T-helper 17 cell (primary cell): ENCODE results near the gene CCPG1. TPM values are rescaled to one million over a fixed set of nuclear protein-coding genes. Genes with fewer than 3 reads are reported as not detected.
"Not testable (repeated sequence)": the region's sequence is repeated elsewhere in the genome, so short reads cannot be mapped to it uniquely, and the experiment has no call there.

Experiments used
- ATAC-seq: fragments of 150-1000 bp; cut with Tn5 transposase; 2 replicates; pipeline ENCODE4 v1.10.0; 2021; ENCODE audit warnings: mild to moderate bottlenecking, moderate library complexity
- DNase-seq, 3 donors: peaks; one replicate each; pipeline versions ENCODE4 v3.0.0 to v3.0.0-alpha.2; 2020 to 2021
- H3K9me3 ChIP-seq: one replicate; pipeline ENCODE4 v1.7.0; 2013; ENCODE audit warnings: low read length, mild to moderate bottlenecking; ENCODE audit not compliant: control insufficient read depth, poor library complexity, severe bottlenecking
- H3K27ac Mint-ChIP-seq: one replicate; pipeline ENCODE4 v1.8.0; 2022; ENCODE audit warnings: mild to moderate bottlenecking, moderate library complexity, mixed read lengths
- H3K27me3 Mint-ChIP-seq: one replicate; pipeline ENCODE4 v1.8.0; 2022; ENCODE audit warnings: mixed read lengths
- H3K36me3 Mint-ChIP-seq: one replicate; pipeline ENCODE4 v1.8.0; 2022; ENCODE audit warnings: low read depth, mixed read lengths
- H3K4me1 Mint-ChIP-seq: one replicate; pipeline ENCODE4 v1.8.0; 2022; ENCODE audit warnings: mild to moderate bottlenecking, mixed read lengths
- H3K4me3 Mint-ChIP-seq: one replicate; pipeline ENCODE4 v1.8.0; 2022; ENCODE audit warnings: mild to moderate bottlenecking, moderate library complexity, mixed read lengths
- total RNA-seq, 4 donors: library from RNA in 2 of 4; stranded (reverse) in 2 of 4; gene quantifications; one replicate each; pipeline ENCODE4 v1.2.3 and lab custom pipeline; 2022 to 2026

The CCPG1 gene
- total RNA-seq, result 10 to 100 TPM; 25.6 to 28.2 TPM
- 8.0 to 11.6 reads per million in 2 donors for total RNA-seq (lab: John Stamatoyannopoulos, UW)

DNA sequence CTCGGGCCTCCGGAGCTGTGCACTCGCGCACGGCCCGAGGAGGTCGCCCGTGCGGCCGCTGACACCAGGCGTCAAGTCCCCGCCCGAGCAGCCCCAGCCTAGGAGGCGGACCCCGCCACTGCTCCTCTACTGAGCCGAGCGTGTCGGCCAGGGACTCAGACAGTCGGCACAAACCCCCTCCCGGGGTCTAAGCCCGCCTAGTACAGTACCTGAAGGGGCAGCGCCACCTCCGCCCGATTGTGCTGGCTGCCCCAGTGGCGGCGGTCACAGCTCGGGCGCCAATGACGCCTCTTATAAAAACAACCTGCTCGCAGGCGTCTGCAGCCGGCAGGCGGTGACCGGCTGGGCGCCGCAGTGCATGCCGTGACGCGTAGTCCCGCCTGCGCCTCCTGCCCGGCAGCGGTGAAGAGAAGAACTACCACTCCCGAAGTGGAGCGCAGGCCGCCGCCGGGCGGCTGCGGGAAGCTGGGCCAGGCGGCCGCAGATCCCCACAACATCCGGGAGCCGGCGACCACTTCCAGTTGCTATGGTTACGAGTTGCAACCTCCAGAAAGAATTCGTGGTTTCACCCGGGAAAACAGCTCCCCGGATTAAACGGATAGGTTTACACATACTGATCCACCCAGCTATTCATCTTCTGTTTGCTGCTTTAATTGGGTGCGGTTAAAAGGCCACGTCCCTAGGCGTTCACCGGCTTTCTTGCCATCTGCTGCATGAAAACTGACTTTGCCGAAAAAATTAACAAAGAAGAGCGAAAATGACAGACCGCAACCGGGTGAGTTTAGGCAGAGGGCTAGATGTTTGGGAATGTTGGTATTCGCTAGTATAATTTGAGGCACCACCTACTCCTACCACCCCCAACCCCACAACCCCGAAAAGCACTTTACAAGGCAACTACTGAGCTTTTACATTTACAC is at the start of gene CCPG1, which contains the start of gene PIERCE2:
Gene CCPG1 (minus strand): TSS at position 348 of the 917 bp plus-strand sequence. CDS start 18,935 bp downstream, outside the sequence.
Gene PIERCE2 (plus strand): TSS at position 484 of the 917 bp plus-strand sequence. CDS start 274 bp downstream, at position 758.
- ATAC-seq, result peak; percentile 92
- H3K4me3 Mint-ChIP-seq, result peak within 1 kb of the TSS; percentile 96
- peak; percentile 81 to 87 (median 83) for DNase-seq
- peaks cover 20% of the 10 kb centered on the region for H3K4me1 Mint-ChIP-seq
- H3K27ac Mint-ChIP-seq, result peak within 1 kb of the TSS; percentile 94
- H3K36me3 Mint-ChIP-seq, result peaks cover 2% of the 10 kb centered on the region
- no peaks in the 10 kb centered on the region for H3K9me3 ChIP-seq
- H3K27me3 Mint-ChIP-seq, result no peaks in the 10 kb centered on the region

- no peak overlapping the region for H3K27ac Mint-ChIP-seq
- no peaks in the 10 kb centered on the region for H3K9me3 ChIP-seq
- ATAC-seq, result no peak
- no peaks in the 10 kb centered on the region for H3K36me3 Mint-ChIP-seq
- DNase-seq, result no peak
- H3K4me1 Mint-ChIP-seq, result no peaks in the 10 kb centered on the region
- H3K4me3 Mint-ChIP-seq, result no peak overlapping the region
- peaks cover 7% of the 10 kb centered on the region for H3K27me3 Mint-ChIP-seq
These were observed 49.4 kb upstream of the CCPG1 start for GRCh38 chr15:55457401-55458022.

- H3K4me3 Mint-ChIP-seq, H3K27ac Mint-ChIP-seq, H3K9me3 ChIP-seq, H3K36me3 Mint-ChIP-seq, DNase-seq, H3K4me1 Mint-ChIP-seq, ATAC-seq: not testable (repeated sequence)
- peaks cover 17% of the 10 kb centered on the region for H3K27me3 Mint-ChIP-seq
These were observed 38.9 kb upstream of the CCPG1 start for GRCh38 chr15:55447030-55447394.

GRCh38 chr15:55446379-55447029 is 38.3 kb upstream of the CCPG1 start:
- H3K36me3 Mint-ChIP-seq, ATAC-seq, H3K27ac Mint-ChIP-seq, H3K9me3 ChIP-seq, H3K4me1 Mint-ChIP-seq, H3K4me3 Mint-ChIP-seq, DNase-seq: not testable (repeated sequence)
- peaks cover 17% of the 10 kb centered on the region for H3K27me3 Mint-ChIP-seq

GRCh38 chr15:55445936-55446335 is 37.8 kb upstream of the CCPG1 start:
- not testable (repeated sequence) for H3K27ac Mint-ChIP-seq, H3K4me3 Mint-ChIP-seq, H3K4me1 Mint-ChIP-seq, H3K9me3 ChIP-seq, DNase-seq, ATAC-seq, H3K36me3 Mint-ChIP-seq
- peaks cover 17% of the 10 kb centered on the region for H3K27me3 Mint-ChIP-seq

DNA sequence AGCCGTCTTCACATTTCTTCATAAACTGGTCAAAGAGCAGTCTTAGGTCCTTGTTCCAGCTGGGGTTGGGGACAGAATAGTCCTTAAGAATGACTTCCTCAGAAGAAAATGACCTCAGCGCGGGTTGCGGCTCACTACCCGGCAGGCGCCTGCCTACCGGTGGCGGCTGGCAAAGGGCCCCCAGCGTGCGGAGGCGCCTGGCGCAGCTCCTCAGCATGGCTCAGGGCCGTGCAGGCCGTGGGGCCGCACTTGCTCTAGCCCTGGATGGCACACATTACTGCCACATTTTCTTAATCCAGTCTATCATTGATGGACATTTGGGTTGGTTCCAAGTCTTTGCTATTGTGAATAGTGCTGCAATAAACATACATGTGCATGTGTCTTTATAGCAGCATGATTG is 35.0 kb upstream of the CCPG1 start:
- not testable (repeated sequence) for DNase-seq, H3K27ac Mint-ChIP-seq, H3K4me1 Mint-ChIP-seq, ATAC-seq, H3K4me3 Mint-ChIP-seq, H3K9me3 ChIP-seq, H3K36me3 Mint-ChIP-seq
- peaks cover 10% of the 10 kb centered on the region for H3K27me3 Mint-ChIP-seq

DNA sequence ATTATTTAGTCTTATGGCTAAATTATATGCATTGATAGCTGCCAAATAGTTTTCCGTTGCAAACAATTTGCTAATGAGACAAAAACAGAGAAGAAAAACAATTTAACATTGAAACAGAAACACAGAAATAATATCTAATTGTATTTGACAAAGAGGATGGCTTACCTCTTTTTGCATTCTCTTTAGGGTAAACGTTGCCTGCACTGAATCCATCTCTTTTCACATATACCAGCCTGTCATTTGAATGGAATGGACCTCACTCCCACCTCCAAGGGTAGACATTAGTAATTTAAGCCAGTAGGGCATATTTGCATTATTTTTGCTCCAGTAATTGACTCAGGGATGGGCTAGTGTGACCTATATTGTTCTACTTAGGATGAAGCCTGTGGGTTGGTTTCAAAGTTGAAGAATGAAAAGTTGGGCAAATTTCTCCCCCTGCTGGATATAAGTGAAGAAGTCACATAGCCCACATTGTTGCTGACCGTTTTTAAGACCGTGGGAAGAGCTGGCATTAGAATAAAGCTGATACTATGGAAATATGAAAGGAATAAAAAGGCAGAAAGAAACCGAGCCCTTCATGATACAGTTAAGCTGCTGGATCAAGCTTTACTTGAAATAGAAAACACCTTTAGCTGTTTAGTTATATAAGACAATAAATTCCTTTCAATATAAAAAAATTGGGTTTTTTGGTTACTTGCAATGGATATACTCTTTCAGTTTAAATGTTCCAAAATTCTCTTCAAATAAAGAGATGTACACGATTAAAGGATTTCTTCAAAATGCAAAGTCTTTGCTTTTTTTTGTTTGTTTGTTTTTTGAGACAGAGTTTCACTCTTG is 27.0 kb upstream of the CCPG1 start:
- DNase-seq (no peak), ATAC-seq (peak; percentile 66)
- no peak overlapping the region for H3K4me3 Mint-ChIP-seq

GRCh38 chr15:55422089-55422488 is 13.9 kb upstream of the CCPG1 start:
- H3K27me3 Mint-ChIP-seq, result no peaks in the 10 kb centered on the region
- no peak overlapping the region for H3K4me3 Mint-ChIP-seq
- H3K27ac Mint-ChIP-seq, result no peak overlapping the region
- DNase-seq, result no peak
- H3K9me3 ChIP-seq, result no peaks in the 10 kb centered on the region
- no peaks in the 10 kb centered on the region for H3K36me3 Mint-ChIP-seq
- no peaks in the 10 kb centered on the region for H3K4me1 Mint-ChIP-seq
- no peak for ATAC-seq

More for the DNA sequence above, 27.0 kb upstream of the CCPG1 start:
- Mint-ChIP-seq H3K36me3 (no peaks in the 10 kb centered on the region), H3K27ac (no peak overlapping the region), H3K27me3 (peaks cover 7% of the 10 kb centered on the region), H3K4me1 (peaks cover 8% of the 10 kb centered on the region)
- no peaks in the 10 kb centered on the region for H3K9me3 ChIP-seq

GRCh38 chr15:55420171-55420866 is 12.2 kb upstream of the CCPG1 start:
- H3K36me3 Mint-ChIP-seq, result peaks cover 2% of the 10 kb centered on the region
- no peaks in the 10 kb centered on the region for H3K27me3 Mint-ChIP-seq
- H3K4me1 Mint-ChIP-seq, result no peaks in the 10 kb centered on the region
- no peak for ATAC-seq
- H3K27ac Mint-ChIP-seq, result no peak overlapping the region
- H3K4me3 Mint-ChIP-seq, result no peak overlapping the region
- DNase-seq, result no peak
- no peaks in the 10 kb centered on the region for H3K9me3 ChIP-seq

DNA sequence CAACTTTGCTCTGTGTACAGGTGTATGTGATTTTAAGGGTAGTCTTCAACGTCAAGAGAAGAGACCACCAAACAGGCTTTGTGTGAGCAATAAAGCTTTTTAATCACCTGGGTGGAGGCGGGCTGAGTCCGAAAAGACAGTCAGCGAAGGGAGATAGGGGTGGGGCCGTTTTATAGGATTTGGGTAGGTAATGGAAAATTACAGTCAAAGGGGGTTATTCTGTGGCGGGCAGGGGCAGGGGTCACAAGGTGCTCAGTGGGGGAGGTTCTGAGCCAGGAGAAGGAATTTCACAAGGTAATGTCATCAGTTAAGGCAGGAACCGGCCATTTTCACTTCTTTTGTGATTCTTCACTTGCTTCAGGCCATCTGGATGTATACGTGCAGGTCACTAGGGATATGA is 9.5 kb upstream of the CCPG1 start:
- not testable (repeated sequence) for ATAC-seq, H3K27me3 Mint-ChIP-seq

GRCh38 chr15:55408976-55409375 is 817 bp upstream of the CCPG1 start:
- peak overlapping the region; percentile 94 for H3K27ac Mint-ChIP-seq
- not testable (repeated sequence) for DNase-seq, H3K36me3 Mint-ChIP-seq, H3K27me3 Mint-ChIP-seq, H3K9me3 ChIP-seq, H3K4me3 Mint-ChIP-seq, ATAC-seq
- H3K4me1 Mint-ChIP-seq, result peaks cover 15% of the 10 kb centered on the region

More for the DNA sequence above, 9.5 kb upstream of the CCPG1 start:
- not testable (repeated sequence) for H3K4me1 Mint-ChIP-seq, DNase-seq, H3K4me3 Mint-ChIP-seq, H3K9me3 ChIP-seq, H3K27ac Mint-ChIP-seq, H3K36me3 Mint-ChIP-seq

DNA sequence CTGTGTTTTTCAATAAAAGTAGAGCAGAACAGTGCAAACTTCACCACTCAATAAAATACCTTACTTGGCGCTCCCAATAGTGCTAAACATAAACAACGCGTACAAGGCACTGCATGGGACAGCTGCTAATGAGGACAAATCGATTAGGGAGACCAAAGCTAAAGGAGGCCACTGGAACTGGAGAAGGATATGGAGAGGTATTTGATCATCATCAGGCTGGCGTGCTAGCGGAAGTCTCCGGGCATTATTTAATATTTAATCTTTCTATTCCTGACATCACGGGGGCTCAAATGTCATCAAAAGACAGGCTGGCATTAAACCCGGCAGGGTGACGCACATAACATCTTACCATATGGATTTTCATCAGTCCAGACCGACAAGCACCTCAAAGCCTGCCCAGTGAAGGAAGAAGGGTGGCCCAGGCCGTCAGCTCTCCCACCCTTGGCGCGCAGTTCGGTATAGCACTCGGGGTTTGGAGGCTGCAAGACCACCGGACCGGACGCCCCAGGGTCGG is 604 bp downstream of the CCPG1 start:
- H3K36me3 Mint-ChIP-seq, result peaks cover 2% of the 10 kb centered on the region
- H3K27me3 Mint-ChIP-seq, result no peaks in the 10 kb centered on the region
- peak overlapping the region; percentile 96 for H3K4me3 Mint-ChIP-seq
- ATAC-seq (no peak), DNase-seq (no peak)
- H3K9me3 ChIP-seq, result no peaks in the 10 kb centered on the region
- H3K4me1 Mint-ChIP-seq, result peaks cover 25% of the 10 kb centered on the region
- H3K27ac Mint-ChIP-seq, result peak overlapping the region; percentile 94
